HCT116 (cell line): Measurements from ENCODE around the gene SUMO4. TPM values are rescaled to one million over a fixed set of nuclear protein-coding genes. Genes with fewer than 3 reads are reported as not detected.

Experiments
- ATAC-seq: fragments of 200-7000 bp; cut with Tn5 transposase; 2 replicates; pipeline ENCODE4 v1.9.1; 2020; ENCODE audit warnings: mild to moderate bottlenecking, moderate library complexity
- BruUV-seq: library from RNA; stranded (reverse); fragments of 400-500 nt; replicated peaks from 2 replicates; lab custom pipeline; 2021; lab: Mats Ljungman, UMichigan
- CTCF ChIA-PET: fragments of 300-600 bp; sonication (Branson Sonifier 250); formaldehyde crosslinking; loops from one replicate; lab custom pipeline; 2021; ENCODE audit warnings: antibody characterized with exemption; lab: Charles Lee
- POLR2A ChIA-PET: fragments of 300-600, 350-600 bp; sonication (Branson Sonifier 250); formaldehyde crosslinking; loops from one replicate; lab custom pipeline; 2021; ENCODE audit warnings: antibody characterized with exemption; lab: Charles Lee
- RAD21 ChIA-PET, 2 experiments: fragments of 300-600 bp; sonication (Branson Sonifier 250); formaldehyde crosslinking; loops; one replicate each; lab custom pipeline; 2023; ENCODE audit warnings: low total read pairs in 2 of 2; ENCODE audit not compliant: uncharacterized antibody in 2 of 2, unreplicated experiment in 2 of 2, low non-redundant PET in 1 of 2; lab: Charles Lee
- DNase-seq: peaks from one replicate; pipeline ENCODE4 v3.0.0-alpha.2; 2010; ENCODE audit warnings: low read depth, low spot score
- H2AFZ ChIP-seq: fragments of 200-600 bp; shearing (Covaris generic), sonication (generic); 2 replicates; pipeline ENCODE4 v1.6.1; 2017; ENCODE audit warnings: low read depth, mixed run types, mixed read lengths, antibody characterized with exemption, low read length; ENCODE audit not compliant: poor library complexity, severe bottlenecking
- H3K27ac ChIP-seq: 2 replicates; pipeline ENCODE4 v1.5.1; 2012; ENCODE audit warnings: low read depth, low read length
- H3K27me3 ChIP-seq: fragments of 200-600 bp; sonication (generic); 2 replicates; pipeline ENCODE4 v1.6.1; 2016; ENCODE audit warnings: mixed run types, low read length, mixed read lengths; ENCODE audit not compliant: insufficient read depth
- H3K36me3 ChIP-seq, 2 experiments: fragments of 200-500 bp in 1 of 2; fragments of 200-600 bp in 1 of 2; sonication (Bioruptor generic) in 1 of 2; sonication (generic) in 1 of 2; 2 replicates each; pipeline versions ENCODE4 v1.5.1 to v1.6.1; 2014 to 2016; ENCODE audit warnings: low read length in 2 of 2, inconsistent platforms in 1 of 2, mixed read lengths in 1 of 2, mixed run types in 1 of 2; ENCODE audit not compliant: insufficient read depth in 2 of 2, control insufficient read depth in 1 of 2
- H3K4me1 ChIP-seq, 2 experiments: fragments of 200-600 bp in 1 of 2; sonication (generic) in 1 of 2; 2 replicates each; pipeline versions ENCODE4 v1.5.1 to v1.6.1; 2012 to 2017; ENCODE audit warnings: low read length in 2 of 2, inconsistent platforms in 1 of 2, mild to moderate bottlenecking in 1 of 2, mixed read lengths in 1 of 2, mixed run types in 1 of 2, moderate library complexity in 1 of 2; ENCODE audit not compliant: insufficient read depth in 2 of 2, control insufficient read depth in 1 of 2
- H3K4me2 ChIP-seq: fragments of 200-600 bp; sonication (generic); 2 replicates; pipeline ENCODE4 v1.6.1; 2017; ENCODE audit warnings: mixed run types, low read length, mixed read lengths
- H3K4me3 ChIP-seq, 2 experiments: fragments of 200-600 bp in 1 of 2; sonication (generic) in 1 of 2; replicated peaks in 1 of 2; 2 replicates each; pipeline ENCODE4 v1.5.1; 2011 to 2016; ENCODE audit warnings: low read length in 2 of 2, control low read depth in 1 of 2, low read depth in 1 of 2, mild to moderate bottlenecking in 1 of 2, mixed read lengths in 1 of 2, mixed run types in 1 of 2
- H3K79me2 ChIP-seq: fragments of 200-600 bp; sonication (generic); 2 replicates; pipeline ENCODE4 v1.6.1; 2017; ENCODE audit warnings: mild to moderate bottlenecking, mixed run types, low read length, moderate library complexity, mixed read lengths; ENCODE audit not compliant: insufficient read depth
- H3K9ac ChIP-seq: fragments of 200-600 bp; sonication (generic); 2 replicates; pipeline ENCODE4 v1.6.1; 2016; ENCODE audit warnings: low read length, mixed read lengths
- H3K9me2 ChIP-seq: fragments of 200-600 bp; sonication (generic), shearing (Covaris generic); 2 replicates; pipeline ENCODE4 v1.6.1; 2017; ENCODE audit warnings: mixed run types, mild to moderate bottlenecking, moderate library complexity; ENCODE audit not compliant: insufficient read depth
- H3K9me3 ChIP-seq, 2 experiments: fragments of 200-500 bp in 1 of 2; fragments of 200-600 bp in 1 of 2; sonication (Bioruptor generic) in 1 of 2; sonication (generic) in 1 of 2; 2 replicates each; pipeline ENCODE4 v1.6.1; 2014 to 2017; ENCODE audit warnings: low read length in 2 of 2, mixed read lengths in 2 of 2, inconsistent platforms in 1 of 2, low read depth in 1 of 2, mild to moderate bottlenecking in 1 of 2, mixed run types in 1 of 2, moderate library complexity in 1 of 2; ENCODE audit not compliant: control insufficient read depth in 1 of 2, insufficient read depth in 1 of 2
- H4K20me1 ChIP-seq: fragments of 200-600 bp; sonication (generic), shearing (Covaris generic); 2 replicates; pipeline ENCODE4 v1.6.1; 2017; ENCODE audit warnings: mixed run types, mild to moderate bottlenecking, moderate library complexity; ENCODE audit not compliant: insufficient read depth
- ATF3 ChIP-seq: IDR thresholded peaks from 2 replicates; pipeline ENCODE4 v1.6.1; 2012
- CBX3 ChIP-seq: IDR thresholded peaks from 2 replicates; pipeline ENCODE4 v1.6.1; 2012; ENCODE audit warnings: low read depth
- CEBPB ChIP-seq: IDR thresholded peaks from 2 replicates; pipeline ENCODE4 v1.6.1; 2012; ENCODE audit warnings: low read depth
- CTCF ChIP-seq, 3 experiments: fragments of 200-600 bp in 1 of 3; sonication (generic) in 1 of 3; IDR thresholded peaks in 2 of 3; conservative IDR thresholded peaks in 1 of 3; 2 replicates each; pipeline ENCODE4 v1.5.1; 2012 to 2017; ENCODE audit warnings: low read depth in 2 of 3, low read length in 2 of 3, antibody characterized with exemption in 1 of 3, borderline replicate concordance in 1 of 3, control low read depth in 1 of 3, mild to moderate bottlenecking in 1 of 3, mixed read lengths in 1 of 3, mixed run types in 1 of 3, moderate library complexity in 1 of 3; ENCODE audit not compliant: insufficient read depth in 1 of 3
- ELF1 ChIP-seq: IDR thresholded peaks from 2 replicates; pipeline ENCODE4 v1.6.1; 2012; ENCODE audit warnings: low read depth, borderline replicate concordance
- EZH2 ChIP-seq: fragments of 200-600 bp; sonication (generic); IDR thresholded peaks from 2 replicates; pipeline ENCODE4 v1.6.1; 2017; ENCODE audit warnings: antibody characterized with exemption, mixed run types
- EZH2phosphoT487 ChIP-seq: fragments of 200-600 bp; IDR thresholded peaks from 2 replicates; pipeline ENCODE4 v1.6.1; 2018; ENCODE audit warnings: antibody characterized with exemption, borderline replicate concordance
- POLR2A ChIP-seq: IDR thresholded peaks from 2 replicates; pipeline ENCODE4 v1.7.0; 2011; ENCODE audit warnings: borderline replicate concordance; ENCODE audit not compliant: insufficient read depth, insufficient read length; ENCODE audit errors: extremely low read depth
- POLR2AphosphoS5 ChIP-seq: IDR thresholded peaks from 2 replicates; pipeline ENCODE4 v1.6.1; 2011; ENCODE audit warnings: mild to moderate bottlenecking, low read depth, low read length, moderate library complexity
- RAD21 ChIP-seq: IDR thresholded peaks from 2 replicates; pipeline ENCODE4 v1.6.1; 2012; ENCODE audit warnings: low read depth, mild to moderate bottlenecking
- REST ChIP-seq: IDR thresholded peaks from 2 replicates; pipeline ENCODE4 v1.6.1; 2012; ENCODE audit warnings: low read depth
- SIN3A ChIP-seq: IDR thresholded peaks from 2 replicates; pipeline ENCODE4 v1.6.1; 2012; ENCODE audit warnings: low read depth
- SP1 ChIP-seq: IDR thresholded peaks from 2 replicates; pipeline ENCODE4 v1.6.1; 2012; ENCODE audit warnings: low read depth
- SRF ChIP-seq: IDR thresholded peaks from 2 replicates; pipeline ENCODE4 v1.6.1; 2012; ENCODE audit warnings: low read depth
- TCF7L2 ChIP-seq: IDR thresholded peaks from 2 replicates; pipeline ENCODE4 v1.7.0; 2011; ENCODE audit warnings: borderline replicate concordance, inconsistent platforms; ENCODE audit not compliant: insufficient read depth, insufficient read length; ENCODE audit errors: extremely low read depth
- YY1 ChIP-seq: IDR thresholded peaks from 2 replicates; pipeline ENCODE4 v1.6.1; 2011; ENCODE audit warnings: low read length, low read depth, moderate library complexity, mild to moderate bottlenecking; ENCODE audit not compliant: insufficient replicate concordance; ENCODE audit errors: extremely low read depth
- ZFX ChIP-seq: fragments of 450-650 bp; IDR thresholded peaks from 2 replicates; pipeline ENCODE4 v1.6.1; 2017
- ZNF274 ChIP-seq: fragments of 200-500 bp; sonication (Bioruptor generic); IDR thresholded peaks from 2 replicates; pipeline ENCODE4 v1.6.1; 2014; ENCODE audit warnings: mild to moderate bottlenecking, low read depth, low read length, inconsistent platforms
- intact Hi-C: fragments of 100-400 bp; cut with micrococcal nuclease; formaldehyde crosslinking; loops from 2 replicates; pipeline ENCODE4 v1.10.0; 2022
- total RNA-seq: library from RNA; stranded (reverse); gene quantifications from one replicate; pipeline ENCODE4 v1.2.1, GENCODE V29; 2021; ENCODE audit not compliant: unreplicated experiment
- TF ChIP-seq, protein P1 (sequence below): IDR thresholded peaks from 2 replicates; pipeline ENCODE4 v1.6.1; 2011; ENCODE audit warnings: mild to moderate bottlenecking, low read length, moderate library complexity; ENCODE audit not compliant: insufficient replicate concordance; ENCODE audit errors: extremely low read depth

Gene SUMO4
- total RNA-seq, 1 experiment from 2014 or later: 1.6 TPM

DNA sequence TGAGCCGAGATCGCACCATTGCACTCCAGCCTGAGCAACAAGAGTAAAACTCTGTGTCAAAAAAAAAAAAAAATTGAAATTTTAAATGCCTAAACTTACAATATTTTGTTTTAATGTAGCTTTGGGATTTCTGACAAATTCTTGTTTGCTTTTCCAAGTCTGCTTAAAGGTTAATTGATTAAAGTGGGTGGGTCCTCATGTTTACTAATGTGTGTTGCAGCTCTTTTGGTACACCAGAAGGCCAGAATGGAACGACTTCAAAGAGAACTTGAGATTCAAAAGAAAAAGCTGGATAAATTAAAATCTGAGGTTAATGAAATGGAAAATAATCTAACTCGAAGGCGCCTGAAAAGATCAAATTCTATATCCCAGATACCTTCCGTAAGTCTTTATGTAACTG, 2.7 kb upstream of the SUMO4 start:
- ChIA-PET CTCF (no interaction called here), RAD21 (no interaction called here), POLR2A (no interaction called here)
- BruUV-seq: no TSS peak
- no peak for DNase-seq
- Histone ChIP-seq H3K27me3 (no peaks in the 10 kb centered on the region), H3K79me2 (peaks cover 32% of the 10 kb centered on the region), H3K9me3 (no peaks in the 10 kb centered on the region), H3K36me3 (peaks cover 15 to 23% of the 10 kb centered on the region in 2 experiments), H3K4me3 (no peak overlapping the region), H3K4me2 (no peak overlapping the region), H3K27ac (no peak overlapping the region), H3K9ac (no peak overlapping the region), H2AFZ (no peak overlapping the region), H3K9me2 (no peaks in the 10 kb centered on the region), H3K4me1 (no peaks in the 10 kb centered on the region), H4K20me1 (no peaks in the 10 kb centered on the region)
- TF ChIP-seq POLR2AphosphoS5: no peak
- no peak for TF ChIP-seq SIN3A
- TF ChIP-seq REST: no peak
- TF ChIP-seq CBX3: no peak
- TF ChIP-seq YY1: no peak
- no peak for TF ChIP-seq EZH2
- TF ChIP-seq, protein P1, sequence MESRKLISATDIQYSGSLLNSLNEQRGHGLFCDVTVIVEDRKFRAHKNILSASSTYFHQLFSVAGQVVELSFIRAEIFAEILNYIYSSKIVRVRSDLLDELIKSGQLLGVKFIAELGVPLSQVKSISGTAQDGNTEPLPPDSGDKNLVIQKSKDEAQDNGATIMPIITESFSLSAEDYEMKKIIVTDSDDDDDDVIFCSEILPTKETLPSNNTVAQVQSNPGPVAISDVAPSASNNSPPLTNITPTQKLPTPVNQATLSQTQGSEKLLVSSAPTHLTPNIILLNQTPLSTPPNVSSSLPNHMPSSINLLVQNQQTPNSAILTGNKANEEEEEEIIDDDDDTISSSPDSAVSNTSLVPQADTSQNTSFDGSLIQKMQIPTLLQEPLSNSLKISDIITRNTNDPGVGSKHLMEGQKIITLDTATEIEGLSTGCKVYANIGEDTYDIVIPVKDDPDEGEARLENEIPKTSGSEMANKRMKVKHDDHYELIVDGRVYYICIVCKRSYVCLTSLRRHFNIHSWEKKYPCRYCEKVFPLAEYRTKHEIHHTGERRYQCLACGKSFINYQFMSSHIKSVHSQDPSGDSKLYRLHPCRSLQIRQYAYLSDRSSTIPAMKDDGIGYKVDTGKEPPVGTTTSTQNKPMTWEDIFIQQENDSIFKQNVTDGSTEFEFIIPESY: no peak
- TF ChIP-seq CTCF (IDR thresholded peaks at IDR 0.05 in 2 of 3, conservative IDR thresholded peaks at IDR 0.05 in 1 of 3; ENCODE audit: borderline replicate concordance in 1 of 3, insufficient read depth in 1 of 3, low read depth in 2 of 3, low read length in 2 of 3): no peak
- no peak for TF ChIP-seq ZFX
- TF ChIP-seq SRF: no peak
- TF ChIP-seq EZH2phosphoT487: no peak
- no peak for TF ChIP-seq SP1
- TF ChIP-seq ATF3: no peak
- TF ChIP-seq TCF7L2: no peak
- TF ChIP-seq ZNF274: no peak
- TF ChIP-seq POLR2A: no peak
- TF ChIP-seq CEBPB: no peak
- no peak for TF ChIP-seq ELF1
- no peak for TF ChIP-seq RAD21
- ATAC-seq: no peak
- intact Hi-C loops: no loop called here
